Erythroblast (primary cell): Measurements from ENCODE around the gene SH2D1A.

ENCODE experiments used
- GATA1 ChIP-seq: IDR thresholded peaks from 2 replicates; pipeline ENCODE4 v1.6.1; 2011; ENCODE audit warnings: low read depth, mild to moderate bottlenecking, control low read depth, low read length, moderate library complexity
- POLR2A ChIP-seq: IDR thresholded peaks from 2 replicates; pipeline ENCODE4 v1.6.1; 2011; ENCODE audit warnings: mild to moderate bottlenecking, low read length

DNA sequence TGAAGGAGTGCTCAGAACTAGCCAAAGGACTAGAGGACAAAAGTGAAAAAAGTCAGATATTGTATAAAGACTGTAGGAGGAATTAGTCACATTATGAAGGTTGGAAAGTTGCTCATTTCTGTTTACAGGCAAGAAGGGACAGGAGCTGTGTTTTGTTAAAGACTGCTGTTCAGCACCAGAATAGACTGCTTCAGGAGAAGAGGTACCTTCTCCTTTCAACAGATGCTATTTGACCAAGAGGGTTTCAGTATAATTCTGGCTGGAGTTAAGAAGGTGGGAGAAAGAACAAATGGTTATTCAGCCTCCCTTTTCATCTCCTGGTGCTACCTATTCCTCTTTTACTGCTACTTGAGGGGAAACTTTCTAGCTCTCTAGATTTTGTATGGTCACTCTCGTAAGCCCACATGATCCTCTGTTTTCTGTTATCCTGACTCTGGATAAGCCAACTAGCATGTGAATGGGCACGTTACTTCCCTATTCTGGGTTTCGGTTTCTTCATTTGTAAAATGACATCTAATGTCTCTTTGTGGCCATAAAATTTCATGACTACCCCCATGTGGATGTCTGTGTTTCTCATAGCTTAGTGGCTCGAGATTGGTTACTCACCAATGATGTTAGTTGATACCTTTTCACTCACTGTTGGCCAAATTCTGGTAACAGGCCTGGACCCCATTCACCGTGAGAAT lies 68.9 kb downstream of the SH2D1A start:
- TF ChIP-seq POLR2A (no peak), GATA1 (no peak)
